MCF 10A (cell line): Measurements from ENCODE around the gene OBSCN. TPM values are rescaled to one million over a fixed set of nuclear protein-coding genes. Genes with fewer than 3 reads are reported as not detected.

Experiments used
- BruUV-seq: library from RNA; stranded (reverse); fragments of 400-500 nt; replicated peaks from 2 replicates; lab custom pipeline; 2021; lab: Mats Ljungman, UMichigan
- CTCF ChIA-PET: fragments of 300-600 bp; sonication (Branson Sonifier 250); formaldehyde crosslinking; extraction: SDS; loops from one replicate; lab custom pipeline; 2021; ENCODE audit warnings: antibody characterized with exemption, inconsistent platforms; lab: Yijun Ruan, JAX
- POLR2A ChIA-PET: fragments of 300-600, 350-650 bp; sonication (Branson Sonifier 250); formaldehyde crosslinking; extraction: SDS; loops from one replicate; lab custom pipeline; 2020; ENCODE audit warnings: antibody characterized with exemption, inconsistent platforms; lab: Yijun Ruan, JAX
- DNase-seq: peaks from one replicate; pipeline ENCODE4 v3.0.0-alpha.2; 2018; ENCODE audit not compliant: unreplicated experiment
- H3K27ac Mint-ChIP-seq: one replicate; pipeline ENCODE4 v1.8.0; 2022; ENCODE audit warnings: mild to moderate bottlenecking, low read depth, mixed read lengths; ENCODE audit not compliant: unreplicated experiment
- H3K27me3 Mint-ChIP-seq: one replicate; pipeline ENCODE4 v1.8.0; 2022; ENCODE audit warnings: mixed read lengths; ENCODE audit not compliant: insufficient read depth, unreplicated experiment
- H3K36me3 Mint-ChIP-seq: one replicate; pipeline ENCODE4 v1.8.0; 2022; ENCODE audit warnings: mild to moderate bottlenecking, moderate library complexity, mixed read lengths; ENCODE audit not compliant: insufficient read depth, unreplicated experiment
- H3K4me1 Mint-ChIP-seq: one replicate; pipeline ENCODE4 v1.8.0; 2022; ENCODE audit warnings: mixed read lengths; ENCODE audit not compliant: insufficient read depth, unreplicated experiment
- H3K4me3 Mint-ChIP-seq: one replicate; pipeline ENCODE4 v1.8.0; 2022; ENCODE audit warnings: mild to moderate bottlenecking, moderate library complexity, mixed read lengths; ENCODE audit not compliant: unreplicated experiment
- H3K9me3 Mint-ChIP-seq: one replicate; pipeline ENCODE4 v1.8.0; 2022; ENCODE audit warnings: mixed read lengths; ENCODE audit not compliant: unreplicated experiment
- CTCF ChIP-seq: fragments of 200-600 bp; IDR thresholded peaks from one replicate; pipeline ENCODE4 v1.8.0; 2022; ENCODE audit warnings: antibody characterized with exemption, mild to moderate bottlenecking; ENCODE audit not compliant: unreplicated experiment
- intact Hi-C: fragments of 100-400 bp; cut with micrococcal nuclease; formaldehyde crosslinking; loops from 2 replicates; pipeline ENCODE4 v1.14.1; 2022
- total RNA-seq: library from RNA; stranded (reverse); gene quantifications from 2 replicates; pipeline ENCODE4 v1.2.3, GENCODE V29; 2022

Gene OBSCN
- total RNA-seq, 1 experiment from 2014 or later = 22.6 TPM

- intact Hi-C loops = loop anchor here (5.0 kb wide), 2 partner anchors 168 to 198 kb away; partner anchors contain the start of gene TRIM11
- no peak for DNase-seq
Measured at GRCh38 chr1:228209657-228210056, 1.8 kb downstream of the OBSCN start.

GRCh38 chr1:228210076-228210651, 2.3 kb downstream of the OBSCN start:
- H3K4me1 Mint-ChIP-seq = peaks cover 8% of the 10 kb centered on the region
- DNase-seq = peak; percentile 95
- H3K27me3 Mint-ChIP-seq = no peaks in the 10 kb centered on the region
- H3K9me3 Mint-ChIP-seq = no peaks in the 10 kb centered on the region
- no peaks in the 10 kb centered on the region for H3K36me3 Mint-ChIP-seq
- no TSS peak for BruUV-seq
- TF ChIP-seq CTCF = no peak
- POLR2A ChIA-PET = interaction anchor here (0.9 to 1.0 kb wide), 2 partner anchors 245 to 247 kb away, joined by 3 to 4 read pairs; a partner anchor contains a TSS
- intact Hi-C loops = loop anchor here (5.0 kb wide), 2 partner anchors 167 to 197 kb away; partner anchors contain the start of gene TRIM11
- CTCF ChIA-PET = interaction anchor here (0.6 to 2.7 kb wide), 5 partner anchors 80 to 440 kb away, joined by 3 to 12 read pairs (median 3); no protein-coding TSS in a partner anchor
- no peak overlapping the region for H3K27ac Mint-ChIP-seq
- H3K4me3 Mint-ChIP-seq = no peak overlapping the region

More at GRCh38 chr1:228209657-228210056, 1.8 kb downstream of the OBSCN start:
- ChIA-PET CTCF (interaction anchor here (1.0 kb wide), 1 partner anchor 248 kb away, joined by 3 read pairs; a partner anchor contains a TSS), POLR2A (interaction anchor here (0.6 kb wide), 1 partner anchor 22 kb away, joined by 3 read pairs; no protein-coding TSS in a partner anchor)
- no peak for TF ChIP-seq CTCF
- no peaks in the 10 kb centered on the region for H3K27me3 Mint-ChIP-seq
- no peaks in the 10 kb centered on the region for H3K9me3 Mint-ChIP-seq
- no peaks in the 10 kb centered on the region for H3K36me3 Mint-ChIP-seq
- no peak overlapping the region for H3K4me3 Mint-ChIP-seq
- peaks cover 8% of the 10 kb centered on the region for H3K4me1 Mint-ChIP-seq
- no peak overlapping the region for H3K27ac Mint-ChIP-seq
- BruUV-seq = no TSS peak

- DNase-seq = no peak
- H3K4me3 Mint-ChIP-seq = peak overlapping the region; percentile 34
- ChIA-PET CTCF (interaction anchor here (0.6 to 2.7 kb wide), 6 partner anchors 80 to 441 kb away, joined by 3 to 12 read pairs (median 4); no protein-coding TSS in a partner anchor), POLR2A (interaction anchor here (0.9 to 1.0 kb wide), 2 partner anchors 244 to 247 kb away, joined by 3 to 4 read pairs; a partner anchor contains a TSS)
- intact Hi-C loops = loop anchor here (5.0 kb wide), 2 partner anchors 166 to 196 kb away; partner anchors contain the start of gene TRIM11
- no peaks in the 10 kb centered on the region for H3K27me3 Mint-ChIP-seq
- no TSS peak for BruUV-seq
- no peaks in the 10 kb centered on the region for H3K9me3 Mint-ChIP-seq
- H3K4me1 Mint-ChIP-seq = peaks cover 8% of the 10 kb centered on the region
- H3K27ac Mint-ChIP-seq = no peak overlapping the region
- H3K36me3 Mint-ChIP-seq = no peaks in the 10 kb centered on the region
- TF ChIP-seq CTCF = no peak
Measured at GRCh38 chr1:228210712-228211530, 3.1 kb downstream of the OBSCN start.
